HG03521 (cell line): ENCODE data around the gene CEACAM16.
"Not testable (repeated sequence)": the region's sequence is repeated elsewhere in the genome, so short reads cannot be mapped to it uniquely, and the experiment has no call there.

Experiments
- ATAC-seq: cut with Tn5 transposase; IDR thresholded peaks from one replicate; pipeline ENCODE4 v1.9.1; 2021; ENCODE audit warnings: mild to moderate bottlenecking, moderate library complexity; ENCODE audit not compliant: unreplicated experiment

Gene CEACAM16

GRCh38 chr19:44702551-44703176, 3.7 kb downstream of the CEACAM16 start:
- ATAC-seq: no peak

GRCh38 chr19:44703336-44704078, 4.6 kb downstream of the CEACAM16 start:
- ATAC-seq: no peak

GRCh38 chr19:44704982-44705381, 6.0 kb downstream of the CEACAM16 start:
- ATAC-seq: no peak

- ATAC-seq: no peak
Measured at GRCh38 chr19:44705502-44706010, 6.6 kb downstream of the CEACAM16 start.

GRCh38 chr19:44706506-44707236, 7.7 kb downstream of the CEACAM16 start:
- ATAC-seq: no peak

- ATAC-seq: no peak
Measured at GRCh38 chr19:44707794-44708193, 8.8 kb downstream of the CEACAM16 start.

GRCh38 chr19:44708940-44709339, 10.0 kb downstream of the CEACAM16 start:
- ATAC-seq: no peak

- not testable (repeated sequence) for ATAC-seq
Measured at GRCh38 chr19:44709434-44710266, 10.7 kb downstream of the CEACAM16 start.

- no peak for ATAC-seq
Measured at GRCh38 chr19:44710483-44710882, 11.5 kb downstream of the CEACAM16 start.

GRCh38 chr19:44712864-44713515, 14.0 kb downstream of the CEACAM16 start:
- no peak for ATAC-seq

GRCh38 chr19:44714597-44715169, 15.7 kb downstream of the CEACAM16 start:
- no peak for ATAC-seq

GRCh38 chr19:44717603-44718002, 18.7 kb downstream of the CEACAM16 start:
- no peak for ATAC-seq

GRCh38 chr19:44718441-44719261, 19.7 kb downstream of the CEACAM16 start:
- no peak for ATAC-seq

GRCh38 chr19:44719262-44719701, 20.3 kb downstream of the CEACAM16 start:
- no peak for ATAC-seq

- not testable (repeated sequence) for ATAC-seq
Measured at GRCh38 chr19:44720396-44720795, 21.4 kb downstream of the CEACAM16 start.

GRCh38 chr19:44720945-44721344, 22.0 kb downstream of the CEACAM16 start:
- ATAC-seq: no peak

GRCh38 chr19:44721369-44721768, 22.4 kb downstream of the CEACAM16 start:
- ATAC-seq: not testable (repeated sequence)

- no peak for ATAC-seq
Measured at GRCh38 chr19:44722131-44723121, 23.5 kb downstream of the CEACAM16 start.
